H1 (cell line): ENCODE results near the gene CHSY3. TPM values are rescaled to one million over a fixed set of nuclear protein-coding genes. Genes with fewer than 3 reads are reported as not detected.

Experiments used
- CHD1 ChIP-seq: IDR thresholded peaks from 2 replicates; pipeline ENCODE4 v1.6.1; 2012; ENCODE audit warnings: low read depth, low read length, improper control_type of control experiment
- HDAC2 ChIP-seq, 2 experiments: fragments of 300-600 bp in 1 of 2; sonication (generic) in 1 of 2; IDR thresholded peaks; 2 replicates each; pipeline ENCODE4 v1.6.1; 2011 to 2012; ENCODE audit warnings: low read depth in 2 of 2, low read length in 2 of 2, mild to moderate bottlenecking in 2 of 2, moderate library complexity in 2 of 2, borderline replicate concordance in 1 of 2, inconsistent platforms in 1 of 2
- polyA plus RNA-seq, 7 experiments: library from polyadenylated mRNA; depleted of rRNA in 3 of 7; stranded (reverse) in 5 of 7; unstranded in 2 of 7; fragments of >200 nt in 5 of 7; fragments of 200-250 nt in 2 of 7; gene quantifications; 1 replicate in 5 of 7; 2 replicates in 1 of 7; 4 replicates in 1 of 7; pipeline versions ENCODE4 v1.2.1 to v1.2.3, GENCODE V29; 2011 to 2013; ENCODE audit warnings: missing spikeins in 2 of 7, mixed read lengths in 2 of 7
- total RNA-seq: library from RNA; stranded (reverse); fragmentation: NEBNext Ultra II Directional; extraction: Animal tissue kit (Norgen Biotek cat#: 25700); gene quantifications from 2 replicates; pipeline ENCODE4 v1.2.1, GENCODE V29; 2021

CHSY3 gene
- total and polyA plus RNA-seq, 2 of the 8 experiments (the other 6 are each of a cell fraction or from before 2014, with no cell fraction given) = 0.24 to 1.8 TPM

GRCh38 chr5:130050585-130050984, 146.3 kb downstream of the CHSY3 start (continued):
- TF ChIP-seq CHD1 (no peak), HDAC2 (IDR thresholded peaks at IDR 0.05; ENCODE audit: borderline replicate concordance in 1 of 2, low read depth in 2 of 2, low read length in 2 of 2) (no peak)
